ENCODE results near the gene RBMS3.
"Not testable (repeated sequence)": the region's sequence is repeated elsewhere in the genome, so short reads cannot be mapped to it uniquely, and the experiment has no call there.

Gene RBMS3

DNA sequence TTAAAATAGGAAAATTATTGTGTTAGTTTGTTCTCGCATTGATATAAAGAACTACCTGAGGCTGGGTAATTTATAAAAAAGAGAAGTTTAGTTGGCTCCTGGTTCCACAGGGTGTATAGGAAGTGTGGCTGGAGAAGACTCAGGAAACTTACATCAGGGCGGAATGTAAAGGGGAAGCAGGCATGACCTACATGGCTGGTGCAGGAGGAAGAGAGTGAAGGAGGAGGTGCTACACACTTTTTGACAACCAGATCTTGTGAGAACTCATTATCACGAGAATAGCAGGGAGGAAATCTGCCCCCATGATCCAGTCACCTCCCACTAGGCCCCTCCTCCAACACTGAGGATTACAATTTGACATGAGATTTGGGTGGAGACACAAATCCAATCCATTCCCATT lies 490.7 kb downstream of the RBMS3 start:
- no peak for DNase-seq (ENCODE audit: low read depth, low spot score)

DNA sequence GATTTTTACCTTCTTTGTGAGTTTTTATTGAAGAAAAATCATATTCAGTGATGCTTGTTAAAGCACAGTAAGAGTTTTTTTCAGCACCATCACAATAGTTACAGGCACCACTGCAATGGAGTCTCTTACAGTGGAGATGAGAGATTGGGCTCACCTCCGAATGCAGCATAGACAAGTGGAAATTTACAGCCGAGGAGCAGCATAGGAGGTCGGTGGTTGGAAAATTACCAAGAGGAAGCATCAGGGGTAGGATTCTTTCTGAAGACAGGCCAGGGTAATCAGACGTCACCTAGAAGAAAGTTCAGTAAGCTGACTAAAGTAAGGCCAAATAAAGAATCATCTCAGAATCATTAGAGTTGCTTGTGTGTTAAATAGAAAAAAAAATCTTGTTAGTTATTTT lies 491.6 kb downstream of the RBMS3 start:
- no peak for DNase-seq (ENCODE audit: low read depth, low spot score)

DNA sequence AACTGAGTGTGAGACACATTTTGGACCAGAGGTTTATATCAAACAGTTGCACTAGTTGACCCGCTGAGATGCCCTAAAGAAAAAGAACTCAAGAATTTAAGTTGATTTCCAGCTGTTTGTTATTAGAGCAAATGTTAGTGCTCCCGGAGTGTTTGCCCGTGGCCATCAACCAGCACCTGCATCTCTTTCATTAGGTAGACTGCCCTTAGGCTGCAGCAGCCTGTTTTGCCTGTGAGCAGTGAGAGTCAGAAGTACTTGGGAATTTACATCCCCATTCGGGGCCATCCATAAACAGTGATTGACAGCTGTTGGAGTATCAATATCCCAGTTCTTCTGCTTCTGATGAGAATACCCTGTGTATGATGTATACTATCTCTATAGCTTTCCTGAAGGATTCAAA lies 492.6 kb downstream of the RBMS3 start:
- DNase-seq (ENCODE audit: low read depth, low spot score): no peak

DNA sequence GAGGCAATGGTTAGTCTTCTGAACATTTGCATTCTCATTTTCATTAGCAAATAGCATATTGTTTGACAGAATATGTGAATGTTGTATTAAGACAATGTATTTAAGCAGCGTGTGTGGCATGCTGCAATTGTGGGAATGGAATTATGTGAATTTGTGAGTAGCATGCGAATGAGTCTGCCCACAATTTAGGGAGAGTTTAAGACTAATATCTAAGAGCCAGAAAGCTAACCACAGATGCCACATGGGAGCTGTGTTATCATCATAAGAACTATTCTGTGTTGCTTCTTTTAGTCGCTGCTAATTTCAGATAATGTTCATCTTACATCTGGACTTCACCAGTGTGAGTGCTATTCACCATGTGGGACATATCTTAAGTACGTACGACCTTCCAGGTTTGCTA lies 494.5 kb downstream of the RBMS3 start:
- no peak for DNase-seq (ENCODE audit: low read depth, low spot score)

DNA sequence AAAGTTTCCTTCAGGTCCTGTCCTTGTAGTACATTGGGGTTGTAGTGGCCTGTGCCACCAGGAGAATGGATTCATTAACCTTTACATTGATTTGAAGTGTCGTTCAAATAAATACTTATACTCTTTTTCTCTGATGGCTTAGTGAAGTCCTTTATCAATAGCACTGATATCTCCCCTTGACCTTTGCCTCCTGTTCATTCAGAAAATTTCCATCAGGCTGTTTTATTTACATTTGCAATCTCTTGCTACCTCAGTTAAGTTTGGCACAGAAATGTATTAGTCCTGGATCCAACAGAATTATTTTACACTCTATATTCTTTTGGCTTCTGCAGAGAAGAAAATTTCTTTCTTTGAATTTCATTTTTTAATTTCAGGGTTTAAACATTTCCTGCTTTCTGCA lies 497.0 kb downstream of the RBMS3 start:
- DNase-seq (ENCODE audit: low read depth, low spot score): no peak

DNA sequence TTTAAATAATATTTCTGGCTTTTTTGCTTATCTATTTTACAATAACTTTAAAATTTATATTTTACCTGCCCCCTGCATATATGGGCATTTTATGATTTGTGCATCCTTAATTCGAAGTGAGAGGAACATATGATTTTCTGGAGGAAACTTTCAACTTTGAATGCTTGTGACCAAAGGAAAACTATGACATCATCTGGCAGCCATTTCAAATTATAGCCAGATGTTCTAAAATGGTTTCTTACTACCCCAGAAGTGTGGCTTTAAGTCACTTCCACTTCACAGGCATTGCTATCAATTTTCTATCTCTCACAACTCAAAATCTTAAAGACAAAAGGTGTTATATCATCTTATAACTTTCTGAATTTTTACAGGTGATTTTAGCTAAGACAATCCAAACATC lies 508.8 kb downstream of the RBMS3 start:
- no peak for DNase-seq (ENCODE audit: low read depth, low spot score)

DNA sequence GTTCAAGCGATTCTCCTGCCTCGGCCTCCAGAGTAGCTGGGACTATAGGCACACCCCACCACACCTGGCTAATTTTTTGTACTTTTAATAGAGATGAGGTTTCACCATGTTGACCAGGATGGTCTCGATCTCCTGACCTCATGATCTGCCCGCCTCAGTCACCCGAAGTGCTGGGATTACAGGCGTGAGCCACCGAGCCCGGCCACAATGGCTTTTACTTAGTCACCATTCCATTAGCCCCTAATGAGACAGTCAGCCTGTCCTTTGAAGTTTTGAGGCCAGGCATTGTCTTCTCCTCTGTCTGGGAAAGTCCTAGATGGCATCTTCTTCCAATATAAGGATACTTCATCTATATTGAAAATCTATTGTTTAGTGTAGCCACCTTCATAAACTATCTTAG lies 515.9 kb downstream of the RBMS3 start:
- no peak for DNase-seq (ENCODE audit: low read depth, low spot score)

DNA sequence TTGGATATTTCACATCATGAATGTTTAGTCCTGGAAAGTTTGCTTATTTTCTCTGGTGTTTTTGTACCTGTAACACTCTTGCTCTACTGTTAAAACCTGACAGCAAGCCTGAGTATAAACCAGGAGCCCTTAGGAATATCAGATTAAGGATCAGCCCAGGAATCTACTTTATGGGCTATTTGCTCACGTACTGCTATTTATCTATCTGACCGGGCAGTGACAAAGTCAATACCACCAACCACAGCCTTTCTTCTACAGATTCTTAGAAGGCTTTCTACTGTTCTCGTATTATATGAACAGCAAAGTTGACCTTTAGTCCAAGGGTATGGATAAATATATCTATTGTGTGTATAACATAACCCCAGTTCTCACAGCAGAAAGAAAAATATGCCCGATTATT lies 521.2 kb downstream of the RBMS3 start:
- DNase-seq (ENCODE audit: low read depth, low spot score): no peak

DNA sequence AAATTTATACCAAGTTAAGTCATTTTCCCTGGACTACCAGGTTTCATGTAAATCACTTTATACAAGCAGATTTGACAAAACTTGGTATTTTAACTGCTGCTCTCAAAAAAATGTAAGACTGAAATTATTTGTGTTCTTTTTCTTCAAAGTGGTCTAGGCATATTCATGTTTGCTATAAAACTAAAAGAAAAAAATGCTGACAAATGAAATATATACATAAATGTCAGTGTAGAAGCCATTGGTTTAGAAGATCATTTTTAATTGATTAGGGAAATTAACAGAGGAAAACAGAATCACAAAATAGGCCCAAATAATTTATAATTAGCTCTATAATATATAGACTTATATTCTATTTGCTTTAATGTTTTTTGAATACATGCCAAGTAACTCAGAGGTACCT lies 523.2 kb downstream of the RBMS3 start:
- no peak for DNase-seq (ENCODE audit: low read depth, low spot score)

DNA sequence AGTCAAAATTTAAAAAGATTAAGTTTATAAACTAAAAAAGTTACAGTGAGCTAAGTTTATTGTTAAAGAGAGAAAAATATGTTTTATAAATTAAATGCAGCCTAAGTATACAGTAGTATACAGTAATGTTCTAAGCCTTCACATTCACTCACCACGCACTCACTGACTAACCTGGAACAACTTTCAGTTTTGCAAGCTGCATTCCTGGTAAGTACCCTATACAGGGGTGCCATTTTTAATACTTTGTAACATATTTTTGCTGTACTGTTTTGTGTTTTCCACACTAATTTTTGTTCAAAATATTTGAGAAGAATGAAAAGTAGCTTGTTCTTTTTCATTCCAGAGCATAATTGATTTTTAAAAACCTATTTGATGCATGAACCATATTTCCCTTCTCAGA lies 524.9 kb downstream of the RBMS3 start:
- no peak for DNase-seq (ENCODE audit: low read depth, low spot score)

DNA sequence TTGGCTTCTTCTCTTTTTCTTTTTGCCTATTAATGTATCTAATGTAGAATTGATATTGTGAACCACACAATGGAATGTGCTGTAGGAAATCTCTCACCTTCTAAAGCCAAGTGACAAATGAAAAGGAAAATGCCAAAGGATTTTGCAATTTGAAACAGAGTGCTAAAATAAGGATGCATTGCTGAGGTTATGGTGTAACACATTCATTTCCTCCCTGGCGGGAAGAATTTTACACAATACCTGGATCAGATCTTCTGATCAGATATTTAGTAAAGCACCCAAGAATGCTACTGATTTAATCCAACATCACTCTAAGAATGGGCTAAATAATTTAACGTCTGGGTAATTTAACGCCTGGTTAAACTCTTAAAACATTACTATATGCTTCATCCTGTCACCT lies 527.5 kb downstream of the RBMS3 start:
- DNase-seq (ENCODE audit: low read depth, low spot score): not testable (repeated sequence)

DNA sequence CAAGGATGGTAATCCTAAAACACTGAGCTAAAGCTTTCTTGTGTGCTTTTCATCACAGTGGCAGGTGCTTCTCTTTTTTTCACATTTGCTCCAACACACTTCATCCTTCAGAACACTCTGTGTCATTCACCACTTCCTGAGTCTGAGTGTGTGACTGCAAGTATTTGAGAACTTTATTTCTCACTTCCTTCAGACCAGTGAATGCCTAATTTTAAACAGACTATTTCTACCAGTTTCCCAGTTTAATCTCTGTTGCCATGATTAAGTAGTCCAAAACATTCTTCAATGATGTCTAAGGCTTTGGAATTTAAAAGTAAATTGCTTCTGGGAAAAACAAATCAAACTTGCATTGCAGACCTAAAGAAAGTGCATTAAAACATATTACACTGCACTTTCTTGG lies 541.2 kb downstream of the RBMS3 start:
- DNase-seq (ENCODE audit: low read depth, low spot score): no peak

DNA sequence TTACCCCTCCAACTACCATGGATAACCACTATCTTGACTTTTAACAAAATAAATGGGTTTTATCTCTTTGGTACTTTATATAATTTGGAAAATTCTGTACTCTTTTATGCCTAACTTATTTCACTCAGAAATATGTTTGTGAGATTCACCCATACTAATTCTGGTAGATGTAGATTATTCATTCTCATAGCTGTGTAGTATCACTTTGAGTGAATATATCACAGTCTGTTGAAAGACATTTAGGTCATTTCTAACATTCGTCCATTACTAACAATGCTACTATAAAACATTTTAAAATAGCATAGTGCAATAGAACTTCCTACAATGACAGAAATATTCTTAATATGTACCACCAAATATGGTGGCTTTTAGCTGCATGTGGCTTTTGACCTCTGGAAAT lies 542.4 kb downstream of the RBMS3 start:
- no peak for DNase-seq (ENCODE audit: low read depth, low spot score)

DNA sequence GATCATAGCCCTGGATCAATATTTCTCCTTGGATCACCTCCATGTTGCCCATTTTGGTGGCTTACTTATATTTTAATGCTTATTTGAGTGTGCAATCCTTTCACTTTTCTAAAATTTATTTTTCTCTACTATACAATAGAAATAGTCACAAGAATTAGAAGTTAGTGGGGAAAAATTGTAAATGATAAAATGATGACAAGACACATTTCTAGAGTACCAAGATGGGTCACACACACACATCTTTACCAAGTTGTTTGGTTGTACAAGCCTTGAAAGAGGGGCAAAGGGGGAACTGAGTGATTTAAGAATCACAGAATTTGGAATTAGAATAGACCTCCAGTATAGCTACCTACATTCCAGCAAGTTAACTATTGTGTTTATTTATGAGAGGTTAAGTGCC lies 545.8 kb downstream of the RBMS3 start:
- DNase-seq (ENCODE audit: low read depth, low spot score): no peak

DNA sequence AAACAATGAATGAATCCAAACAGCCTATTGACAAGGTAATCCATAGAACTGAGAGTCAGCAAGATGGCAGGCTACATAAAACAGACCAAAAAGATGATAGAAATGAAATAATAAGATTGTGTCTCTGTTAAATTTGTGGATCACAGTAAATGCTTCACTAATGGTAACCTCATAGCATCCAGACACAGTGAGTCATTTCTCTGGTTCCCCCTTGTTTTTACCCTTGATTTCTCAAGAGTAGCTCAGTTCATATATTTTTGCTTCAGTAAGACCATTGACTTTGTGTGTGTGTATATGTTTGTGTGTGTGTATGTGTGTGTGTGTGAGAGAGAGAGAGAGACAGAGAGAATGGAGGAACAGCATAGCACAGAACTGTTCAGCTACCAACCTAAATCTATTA lies 546.9 kb downstream of the RBMS3 start:
- no peak for DNase-seq (ENCODE audit: low read depth, low spot score)

DNA sequence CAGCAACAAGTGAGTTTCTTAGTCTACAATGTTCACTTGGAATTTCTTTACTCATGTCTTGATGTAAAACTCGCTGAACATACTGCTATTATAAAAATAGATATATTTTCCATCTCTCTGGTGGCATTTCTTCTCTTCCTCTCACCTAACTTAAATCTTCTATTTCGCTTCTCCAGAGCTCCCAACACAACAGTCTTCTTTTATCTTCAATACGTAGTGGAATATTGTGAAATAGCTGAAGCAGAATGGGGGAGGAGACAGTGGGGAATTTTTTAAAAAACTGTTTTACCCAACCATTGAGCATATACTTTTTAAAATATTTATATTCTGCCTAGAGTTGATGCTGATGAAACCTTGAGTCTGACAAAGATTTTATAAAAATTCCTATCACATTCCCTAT lies 548.5 kb downstream of the RBMS3 start:
- no peak for DNase-seq (ENCODE audit: low read depth, low spot score)

DNA sequence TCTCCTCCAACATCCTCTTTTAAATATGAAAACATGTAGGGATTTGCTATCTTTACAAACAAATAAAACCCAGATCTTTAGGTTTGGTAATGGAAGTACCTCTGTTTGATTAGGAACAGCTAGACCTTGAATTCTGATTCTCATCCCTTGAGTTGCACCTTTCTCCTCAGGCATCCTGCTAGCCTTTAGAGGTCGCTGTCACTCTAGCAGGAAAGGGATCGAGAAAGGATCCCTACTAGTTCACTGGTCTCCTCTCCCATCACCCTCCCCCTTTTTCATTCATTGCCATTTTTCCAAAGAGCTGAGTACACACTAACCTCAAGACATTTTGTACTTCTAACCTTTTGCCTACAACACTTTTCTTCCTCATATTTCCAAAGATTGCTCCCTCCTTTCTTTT lies 569.8 kb downstream of the RBMS3 start:
- no peak for DNase-seq (ENCODE audit: low read depth, low spot score)

DNA sequence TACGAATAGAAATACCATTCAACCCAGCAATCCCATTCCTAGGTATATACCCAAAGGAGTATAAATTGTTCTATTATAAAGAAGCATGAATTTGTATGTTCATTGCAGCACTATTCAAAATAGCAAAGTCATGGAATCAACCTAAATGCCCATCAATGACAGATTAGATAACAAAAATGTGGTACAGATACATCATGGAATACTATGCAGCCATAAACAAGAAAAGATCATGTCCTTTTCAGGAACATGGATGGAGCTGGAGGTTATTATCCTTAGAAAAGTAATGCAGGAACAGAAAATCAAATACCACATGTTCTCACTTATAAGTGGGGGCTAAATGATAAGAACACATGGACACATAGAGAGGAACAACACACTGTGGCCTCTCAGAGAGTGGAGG lies 571.9 kb downstream of the RBMS3 start:
- no peak for DNase-seq (ENCODE audit: low read depth, low spot score)

DNA sequence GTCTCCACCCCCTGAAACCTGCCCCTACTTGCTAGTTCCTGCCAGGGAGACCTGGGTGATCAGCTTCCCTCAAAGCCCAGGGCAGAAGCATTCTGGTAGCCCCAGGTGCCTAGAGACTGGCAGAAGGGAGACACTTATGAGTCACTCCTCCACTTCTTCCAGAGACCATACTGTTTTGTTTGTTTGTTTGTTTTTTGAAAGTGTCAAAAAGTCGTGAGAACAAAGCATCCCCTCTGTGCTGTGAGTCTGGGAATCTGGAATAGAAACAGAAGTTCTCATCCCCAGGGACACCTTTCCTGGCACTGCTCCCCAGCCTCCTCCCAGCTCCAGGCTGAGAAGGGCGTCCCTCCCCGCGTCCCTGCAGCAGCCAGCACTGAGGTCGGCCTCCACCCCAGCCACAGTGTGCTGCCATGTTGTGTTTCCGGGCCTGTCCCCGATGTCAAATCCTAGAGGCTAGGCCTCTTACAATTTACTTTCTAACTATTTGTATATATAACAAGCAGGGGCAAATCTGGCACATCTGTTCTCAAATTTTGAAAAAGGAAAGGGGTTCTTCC lies 573.0 kb downstream of the RBMS3 start:
- no peak for DNase-seq (ENCODE audit: low read depth, low spot score)

DNA sequence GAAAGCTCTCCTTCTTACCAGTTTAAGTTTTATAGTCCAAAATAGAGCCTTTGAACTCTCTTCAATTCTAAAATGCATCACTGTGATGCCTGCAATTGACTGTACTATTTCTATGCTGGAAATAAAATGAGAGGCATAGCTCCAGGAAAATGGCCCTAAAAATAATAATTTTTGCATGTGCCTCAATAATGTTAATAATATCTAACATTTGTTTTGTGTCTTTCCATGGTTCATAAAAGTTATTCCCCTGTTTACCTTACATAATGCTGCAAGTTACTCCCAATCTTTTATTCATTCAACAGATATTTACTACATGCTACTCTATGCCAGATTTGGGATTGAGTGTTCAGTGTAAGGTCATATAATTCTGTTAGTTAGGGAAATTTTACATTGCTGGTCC lies 574.0 kb downstream of the RBMS3 start:
- DNase-seq (ENCODE audit: low read depth, low spot score): no peak

DNA sequence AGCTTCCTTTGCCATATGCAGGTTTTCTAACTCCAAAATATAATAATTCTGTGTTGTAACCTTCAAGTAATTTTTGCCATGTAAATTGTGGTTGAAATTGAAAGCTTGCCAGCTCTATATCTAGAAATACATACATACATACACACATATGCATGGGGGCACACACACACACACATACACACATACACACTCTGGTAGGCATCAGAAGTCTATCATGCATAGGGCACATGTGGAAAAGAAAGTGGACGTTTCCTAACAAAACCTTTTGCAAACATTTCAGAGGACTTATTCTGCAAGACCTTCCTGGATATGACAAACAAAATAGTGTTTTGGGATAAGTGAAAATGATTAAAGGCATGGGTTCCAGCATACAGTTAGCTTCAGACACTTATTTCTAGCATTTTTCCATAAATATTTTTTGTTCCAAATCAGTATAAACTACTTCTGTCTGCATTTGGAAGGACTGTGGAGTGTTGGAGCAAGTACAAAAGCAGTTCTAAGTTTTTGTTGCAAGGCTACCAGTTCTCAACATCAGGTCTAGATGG lies 578.9 kb downstream of the RBMS3 start:
- no peak for DNase-seq (ENCODE audit: low read depth, low spot score)

DNA sequence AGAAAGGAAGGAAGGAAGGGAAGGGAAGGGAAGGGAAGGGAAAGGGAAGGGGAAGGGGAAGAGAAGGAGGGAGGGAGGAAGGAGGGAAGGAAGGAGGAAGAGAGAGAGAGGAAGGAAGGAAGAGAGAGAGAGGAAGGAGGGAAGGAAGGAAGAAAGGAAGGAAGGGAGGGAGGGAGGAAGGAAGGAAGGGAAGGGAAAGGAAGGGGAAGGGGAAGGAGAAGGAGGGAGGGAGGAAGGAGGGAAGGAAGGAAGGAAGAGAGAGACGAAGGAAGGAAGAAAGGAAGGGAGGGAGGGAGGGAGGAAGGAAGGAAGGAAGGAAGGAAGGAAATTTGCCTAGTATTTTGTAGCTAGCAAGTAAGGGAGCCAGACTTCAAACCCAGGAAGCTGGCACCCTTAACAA lies 583.9 kb downstream of the RBMS3 start:
- no peak for DNase-seq (ENCODE audit: low read depth, low spot score)

DNA sequence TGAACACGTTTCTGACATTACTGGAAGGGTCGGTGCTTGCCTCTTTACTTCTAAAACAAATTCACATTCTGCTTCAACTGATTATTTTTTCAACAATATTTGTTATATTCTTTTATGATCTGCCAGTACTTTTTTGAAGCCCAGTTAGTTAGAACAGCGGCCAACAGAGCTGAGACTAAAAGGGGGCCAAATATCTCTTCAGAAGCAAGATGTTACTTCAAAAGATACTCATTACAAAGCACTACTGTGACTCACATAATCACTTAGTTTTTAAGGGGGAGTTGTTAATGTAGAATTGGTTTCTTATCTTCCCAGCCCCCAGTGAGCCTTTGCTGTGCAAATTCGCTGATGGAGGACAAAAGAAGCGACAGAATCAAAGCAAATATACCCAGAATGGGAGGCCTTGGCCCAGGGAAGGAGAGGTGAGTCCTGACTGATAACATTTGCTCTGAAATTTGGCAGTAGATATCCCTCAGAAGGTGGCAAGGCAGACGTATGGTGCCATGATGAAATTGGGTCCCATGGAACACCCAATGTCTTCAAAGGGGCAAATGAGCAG lies 587.8 kb downstream of the RBMS3 start:
- DNase-seq (ENCODE audit: low read depth, low spot score): no peak

DNA sequence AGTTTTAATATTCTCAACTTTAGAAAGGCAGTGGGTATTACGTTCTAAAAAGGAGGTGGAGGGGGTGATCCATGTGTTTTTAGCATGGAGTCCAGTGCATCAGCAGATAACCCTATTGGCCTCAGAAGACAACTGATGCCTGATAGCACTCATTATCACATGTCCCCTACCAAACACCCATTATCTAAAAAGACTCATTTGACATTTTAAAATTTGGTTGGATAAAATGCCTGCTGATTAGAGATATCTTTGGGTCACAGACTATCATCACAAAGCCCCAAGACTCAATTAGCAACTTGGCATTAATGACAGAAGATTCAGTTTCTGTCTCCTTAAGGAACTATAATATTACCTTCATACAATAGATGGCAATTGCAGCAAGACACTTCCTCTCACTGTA lies 589.3 kb downstream of the RBMS3 start:
- DNase-seq (ENCODE audit: low read depth, low spot score): no peak
